ENCODE results near the gene VPS33B. TPM values are rescaled to one million over a fixed set of nuclear protein-coding genes. Genes with fewer than 3 reads are reported as not detected.

VPS33B gene
- total RNA-seq, 1 donor: 6.0 TPM

DNA sequence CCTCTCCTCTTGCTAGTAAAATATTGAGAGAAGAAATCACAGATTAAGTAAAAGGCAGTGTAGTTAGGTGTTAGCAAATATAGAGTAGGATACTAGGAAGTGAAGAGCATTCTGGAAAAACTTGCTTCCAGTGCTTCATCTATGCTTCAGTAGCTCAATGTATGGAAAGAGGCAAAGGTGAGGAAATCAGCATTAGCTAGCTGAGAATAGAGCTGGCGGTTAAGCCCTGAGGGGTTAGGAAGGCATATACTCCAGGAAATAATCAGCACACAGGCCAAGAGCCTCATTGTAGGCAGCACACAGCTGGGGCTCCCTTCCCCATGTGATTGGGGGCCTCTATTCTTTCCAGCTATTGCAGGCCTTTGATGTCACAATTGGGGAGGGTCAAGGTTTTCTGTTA, 54.0 kb downstream of the VPS33B start:
- H3K4me3 ChIP-seq (ENCODE audit: low read depth, low read length): no peak overlapping the region
- TF ChIP-seq CTCF (IDR thresholded peaks at IDR 0.05; ENCODE audit: insufficient read depth, low read depth, low read length): no peak
- DNase-seq (ENCODE audit: low read depth): no peak

- no peak for DNase-seq (ENCODE audit: low read depth)
- no peak for TF ChIP-seq CTCF (IDR thresholded peaks at IDR 0.05; ENCODE audit: insufficient read depth, low read depth, low read length)
- H3K4me3 ChIP-seq (ENCODE audit: low read depth, low read length): no peak overlapping the region
Observed at GRCh38 chr15:90967206-90967605, 55.2 kb downstream of the VPS33B start.

- no peak for TF ChIP-seq CTCF (IDR thresholded peaks at IDR 0.05; ENCODE audit: insufficient read depth, low read depth, low read length)
- no peak for DNase-seq (ENCODE audit: low read depth)
- no peak overlapping the region for H3K4me3 ChIP-seq (ENCODE audit: low read depth, low read length)
Observed at GRCh38 chr15:90966262-90966661, 56.1 kb downstream of the VPS33B start.

DNA sequence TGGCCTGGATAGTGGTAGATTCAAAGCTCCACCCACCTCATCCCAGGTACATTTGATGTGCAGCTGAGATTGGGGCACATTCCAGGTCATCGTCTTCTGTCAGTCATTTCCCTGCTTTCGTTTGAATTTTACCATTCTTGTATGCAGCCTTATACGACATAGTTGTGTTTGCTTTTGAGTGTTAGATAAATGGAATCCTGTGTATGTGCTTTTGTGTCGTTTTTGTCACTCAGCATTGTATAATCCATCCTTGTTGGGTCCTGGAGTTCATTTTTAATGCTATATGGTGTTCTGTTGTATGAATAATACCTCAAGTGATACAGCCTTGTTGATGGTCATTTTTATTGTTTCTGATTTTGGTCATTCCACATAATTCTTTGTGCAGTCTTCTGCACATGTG, 60.4 kb downstream of the VPS33B start:
- TF ChIP-seq CTCF (IDR thresholded peaks at IDR 0.05; ENCODE audit: insufficient read depth, low read depth, low read length): no peak
- H3K4me3 ChIP-seq (ENCODE audit: low read depth, low read length): no peak overlapping the region
- no peak for DNase-seq (ENCODE audit: low read depth)

GRCh38 chr15:90960298-90961091, 61.9 kb downstream of the VPS33B start:
- no peak for DNase-seq (ENCODE audit: low read depth)
- no peak overlapping the region for H3K4me3 ChIP-seq (ENCODE audit: low read depth, low read length)
- no peak for TF ChIP-seq CTCF (IDR thresholded peaks at IDR 0.05; ENCODE audit: insufficient read depth, low read depth, low read length)

GRCh38 chr15:90959894-90960293, 62.5 kb downstream of the VPS33B start:
- H3K4me3 ChIP-seq (ENCODE audit: low read depth, low read length): no peak overlapping the region
- no peak for TF ChIP-seq CTCF (IDR thresholded peaks at IDR 0.05; ENCODE audit: insufficient read depth, low read depth, low read length)
- no peak for DNase-seq (ENCODE audit: low read depth)

Data from fibroblast of villous mesenchyme (primary cell).